Upper lobe of left lung (tissue), 4 donors: ENCODE measurements around the gene IP6K3.

ENCODE experiments used
- CTCF ChIP-seq, 6 experiments: fragments of 450-650 bp in 4 of 6; fragments of 200-600 bp in 2 of 6; sonication (generic) in 2 of 6; IDR thresholded peaks; one replicate each; pipeline ENCODE4 v1.5.1; 2016 to 2019; ENCODE audit warnings: antibody characterized with exemption in 6 of 6
- EP300 ChIP-seq, 4 donors: sonication (generic); formaldehyde crosslinking; IDR thresholded peaks; one replicate each; pipeline ENCODE4 v1.5.1; 2017; ENCODE audit warnings: antibody characterized with exemption in 4 of 4, control low read depth in 2 of 4
- POLR2A ChIP-seq, 4 donors: fragments of 450-650 bp; IDR thresholded peaks; one replicate each; pipeline ENCODE4 v1.5.1; 2016 to 2017; ENCODE audit warnings: antibody characterized with exemption in 4 of 4, mild to moderate bottlenecking in 2 of 4

- TF ChIP-seq EP300 (IDR thresholded peaks at IDR 0.05) = no peak
- TF ChIP-seq CTCF (IDR thresholded peaks at IDR 0.05) = peak; percentile 42 to 74 (median 54)
- TF ChIP-seq POLR2A (IDR thresholded peaks at IDR 0.05) = no peak
Observed at GRCh38 chr6:33700391-33701050, 46.2 kb downstream of the IP6K3 start.
